Smooth muscle cell (in vitro differentiated cells): ENCODE data around the gene ISG15. TPM values are rescaled to one million over a fixed set of nuclear protein-coding genes. Genes with fewer than 3 reads are reported as not detected.
"Not testable (repeated sequence)": the region's sequence is repeated elsewhere in the genome, so short reads cannot be mapped to it uniquely, and the experiment has no call there.

Source experiments
- DNase-seq: peaks from one replicate; lab custom pipeline; 2025; ENCODE audit not compliant: unreplicated experiment; lab: John Stamatoyannopoulos, UW
- H2AFZ ChIP-seq: fragments of 200-600 bp; sonication (generic); 2 replicates; pipeline ENCODE4 v1.6.0; 2016; ENCODE audit warnings: antibody characterized with exemption, low read depth, mild to moderate bottlenecking
- H3F3A ChIP-seq: fragments of 200-600 bp; sonication (generic); 2 replicates; pipeline ENCODE4 v1.6.0; 2017; ENCODE audit warnings: antibody characterized with exemption, low read depth
- H3K27ac ChIP-seq: fragments of 200-600 bp; sonication (generic); 2 replicates; pipeline ENCODE4 v1.5.1; 2016; ENCODE audit warnings: low read depth, mild to moderate bottlenecking
- H3K27me3 ChIP-seq: fragments of 200-600 bp; sonication (generic); 2 replicates; pipeline ENCODE4 v1.6.1; 2016; ENCODE audit warnings: low read depth, mild to moderate bottlenecking
- H3K36me3 ChIP-seq: fragments of 200-600 bp; sonication (generic); 2 replicates; pipeline ENCODE4 v1.5.1; 2016; ENCODE audit warnings: low read depth
- H3K4me1 ChIP-seq: fragments of 200-600 bp; sonication (generic); 2 replicates; pipeline ENCODE4 v1.5.1; 2016; ENCODE audit warnings: low read depth
- H3K4me2 ChIP-seq: fragments of 200-600 bp; sonication (generic); 2 replicates; pipeline ENCODE4 v1.6.0; 2016; ENCODE audit warnings: mild to moderate bottlenecking
- H3K4me3 ChIP-seq: fragments of 200-600 bp; sonication (generic); 2 replicates; pipeline ENCODE4 v1.5.1; 2016; ENCODE audit warnings: mild to moderate bottlenecking
- H3K79me2 ChIP-seq: fragments of 200-600 bp; sonication (generic); 2 replicates; pipeline ENCODE4 v1.6.0; 2016; ENCODE audit warnings: low read depth, mild to moderate bottlenecking
- H3K9ac ChIP-seq: fragments of 200-600 bp; sonication (generic); 2 replicates; pipeline ENCODE4 v1.6.0; 2016; ENCODE audit warnings: low read depth
- H3K9me3 ChIP-seq: fragments of 200-600 bp; sonication (generic); replicated peaks from 2 replicates; pipeline ENCODE4 v1.5.1; 2016; ENCODE audit warnings: low read depth
- H4K20me1 ChIP-seq: fragments of 200-600 bp; sonication (generic); 2 replicates; pipeline ENCODE4 v1.6.0; 2016; ENCODE audit warnings: low read depth
- CTCF ChIP-seq: fragments of 200-600 bp; sonication (generic); IDR thresholded peaks from 2 replicates; pipeline ENCODE4 v1.5.1; 2017; ENCODE audit warnings: borderline replicate concordance, mild to moderate bottlenecking, antibody characterized with exemption; ENCODE audit not compliant: insufficient read depth, poor library complexity, severe bottlenecking
- WGBS: methylation state at CpG from one replicate; pipeline ENCODE4 v1.1.7; 2016; ENCODE audit warnings: low lambda C conversion rate; 5-methylcytosine and 5-hydroxymethylcytosine counted together
- polyA plus RNA-seq: library from polyadenylated mRNA; unstranded; fragments of >200 nt; fragmentation: Nextera tagmentation; extraction: Ambion mirVana; gene quantifications from 2 replicates; pipeline ENCODE4 v1.2.1, GENCODE V29; 2016
- total RNA-seq: library from RNA; depleted of rRNA; stranded (reverse); fragments of >200 nt; gene quantifications from 2 replicates; pipeline ENCODE4 v1.2.3, GENCODE V29; 2014

ISG15 gene
- total and polyA plus RNA-seq, 2 experiments from 2014 or later, result 109 to 147 TPM

GRCh38 chr1:993379-993995 lies 19.8 kb upstream of the ISG15 start:
- WGBS, result 84% methylated on average over 15 of the region's 15 CpGs

GRCh38 chr1:994546-994945 lies 18.8 kb upstream of the ISG15 start:
- not testable (repeated sequence) for H2AFZ ChIP-seq, H3F3A ChIP-seq, H3K9ac ChIP-seq, H3K27ac ChIP-seq, H3K79me2 ChIP-seq, DNase-seq, H3K9me3 ChIP-seq, H3K4me3 ChIP-seq, H3K27me3 ChIP-seq, H3K4me2 ChIP-seq, H3K36me3 ChIP-seq, H3K4me1 ChIP-seq
- H4K20me1 ChIP-seq, result peaks cover 18% of the 10 kb centered on the region
- 92% methylated on average over 6 of the region's 6 CpGs for WGBS

More at GRCh38 chr1:993379-993995, 19.8 kb upstream of the ISG15 start:
- Histone ChIP-seq H3K4me1 (peaks cover 4% of the 10 kb centered on the region), H2AFZ (no peak overlapping the region), H3K9ac (no peak overlapping the region), H3K27me3 (no peaks in the 10 kb centered on the region), H4K20me1 (peaks cover 18% of the 10 kb centered on the region), H3K79me2 (no peaks in the 10 kb centered on the region), H3K27ac (no peak overlapping the region), H3K36me3 (no peaks in the 10 kb centered on the region), H3K9me3 (no peaks in the 10 kb centered on the region), H3K4me2 (no peak overlapping the region), H3F3A (no peaks in the 10 kb centered on the region), H3K4me3 (no peak overlapping the region)
- DNase-seq, result no peak
- no peak for TF ChIP-seq CTCF

GRCh38 chr1:995665-996633 lies 17.3 kb upstream of the ISG15 start:
- no peak for DNase-seq
- peaks cover 3% of the 10 kb centered on the region for H3K79me2 ChIP-seq
- H3K27ac ChIP-seq, result no peak overlapping the region

More at GRCh38 chr1:995665-996633, 17.3 kb upstream of the ISG15 start:
- H3K9me3 ChIP-seq, result no peaks in the 10 kb centered on the region
- H3K27me3 ChIP-seq, result no peaks in the 10 kb centered on the region
- no peak overlapping the region for H3K4me3 ChIP-seq
- peaks cover 4% of the 10 kb centered on the region for H3K4me1 ChIP-seq
- peaks cover 18% of the 10 kb centered on the region for H4K20me1 ChIP-seq
- H3K9ac ChIP-seq, result no peak overlapping the region
- no peak overlapping the region for H2AFZ ChIP-seq
- TF ChIP-seq CTCF, result no peak
- WGBS, result 64% methylated on average over 20 of the region's 30 CpGs
- H3K36me3 ChIP-seq, result no peaks in the 10 kb centered on the region
- H3F3A ChIP-seq, result no peaks in the 10 kb centered on the region
- no peak overlapping the region for H3K4me2 ChIP-seq
